ENCODE measurements around the gene LPIN3.
A peak's percentile ranks its signal among the peaks of the same experiment; 100 is the strongest.
"Not testable (repeated sequence)": the region's sequence is repeated elsewhere in the genome, so short reads cannot be mapped to it uniquely, and the experiment has no call there.

Gene LPIN3

GRCh38 chr20:41340327-41341055, at the start of gene LPIN3:
Gene LPIN3, plus strand, starts transcription at chr20:41340821. Its CDS starts 4,983 bp downstream, at chr20:41345804.
- peak; percentile 88 for DNase-seq

- no peak for DNase-seq
Observed at GRCh38 chr20:41293269-41294037, 47.2 kb upstream of the LPIN3 start.

GRCh38 chr20:41299899-41300298, 40.7 kb upstream of the LPIN3 start:
- DNase-seq: no peak

- no peak for DNase-seq
Observed at GRCh38 chr20:41300383-41300782, 40.2 kb upstream of the LPIN3 start.

- no peak for DNase-seq
Observed at GRCh38 chr20:41300886-41301285, 39.7 kb upstream of the LPIN3 start.

- no peak for DNase-seq
Observed at GRCh38 chr20:41304002-41304401, 36.6 kb upstream of the LPIN3 start.

GRCh38 chr20:41304424-41305079, 36.1 kb upstream of the LPIN3 start:
- DNase-seq: no peak

- peak; percentile 38 for DNase-seq
Observed at GRCh38 chr20:41306061-41306727, 34.4 kb upstream of the LPIN3 start.

- DNase-seq: no peak
Observed at GRCh38 chr20:41307021-41307420, 33.6 kb upstream of the LPIN3 start.

- DNase-seq: no peak
Observed at GRCh38 chr20:41308290-41308711, 32.3 kb upstream of the LPIN3 start.

GRCh38 chr20:41308726-41309413, 31.8 kb upstream of the LPIN3 start:
- no peak for DNase-seq

GRCh38 chr20:41309817-41310216, 30.8 kb upstream of the LPIN3 start:
- DNase-seq: no peak

- not testable (repeated sequence) for DNase-seq
Observed at GRCh38 chr20:41312009-41312408, 28.6 kb upstream of the LPIN3 start.

GRCh38 chr20:41314386-41314785, 26.2 kb upstream of the LPIN3 start:
- DNase-seq: no peak

GRCh38 chr20:41316051-41316450, 24.6 kb upstream of the LPIN3 start:
- no peak for DNase-seq

- DNase-seq: peak; percentile 64
Observed at GRCh38 chr20:41316602-41317545, 23.7 kb upstream of the LPIN3 start.

GRCh38 chr20:41317546-41318270, 22.9 kb upstream of the LPIN3 start, which contains the start of gene ZHX3:
Gene ZHX3, minus strand, starts transcription at chr20:41317731. Its CDS starts 112,815 bp downstream, at chr20:41204916.
- peak; percentile 89 for DNase-seq

- no peak for DNase-seq
Observed at GRCh38 chr20:41318271-41318649, 22.4 kb upstream of the LPIN3 start.

- DNase-seq: no peak
Observed at GRCh38 chr20:41320441-41320840, 20.2 kb upstream of the LPIN3 start.

- DNase-seq: no peak
Observed at GRCh38 chr20:41320976-41321375, 19.6 kb upstream of the LPIN3 start.

- DNase-seq: no peak
Observed at GRCh38 chr20:41327178-41327577, 13.4 kb upstream of the LPIN3 start.

Measured in NCI-H526 treated with DMSO at 0.1 percent for 48 hours (cell line).